ENCODE results near the gene LRRFIP1. TPM values are rescaled to one million over a fixed set of nuclear protein-coding genes. Genes with fewer than 3 reads are reported as not detected.
"Not testable (repeated sequence)": the region's sequence is repeated elsewhere in the genome, so short reads cannot be mapped to it uniquely, and the experiment has no call there.

The LRRFIP1 gene
- total RNA-seq, 2 experiments from 2014 or later = 187 to 196 TPM

GRCh38 chr2:237758185-237758584 lies 130.8 kb downstream of the LRRFIP1 start:
- Mint-ChIP-seq H3K27ac (no peak overlapping the region), H3K4me1 (no peaks in the 10 kb centered on the region), H3K9me3 (no peaks in the 10 kb centered on the region), H3K36me3 (ENCODE audit: low read depth) (peaks cover 57% of the 10 kb centered on the region), H3K4me3 (no peak overlapping the region), H3K27me3 (no peaks in the 10 kb centered on the region)
- POLR2A ChIA-PET = no interaction called here
- CTCF ChIA-PET = interaction anchor here (0.7 to 0.8 kb wide), 2 partner anchors 30 to 177 kb away, joined by 3 read pairs; no protein-coding TSS in a partner anchor
- no peak for DNase-seq

GRCh38 chr2:237759176-237759575 lies 131.8 kb downstream of the LRRFIP1 start:
- CTCF ChIA-PET = interaction anchor here (1.4 kb wide), 1 partner anchor 14 kb away, joined by 5 read pairs; no protein-coding TSS in a partner anchor

GRCh38 chr2:237760506-237761502 lies 133.4 kb downstream of the LRRFIP1 start:
- H3K4me1 Mint-ChIP-seq = no peaks in the 10 kb centered on the region
- H3K36me3 Mint-ChIP-seq (ENCODE audit: low read depth) = peaks cover 56% of the 10 kb centered on the region
- H3K27ac Mint-ChIP-seq = no peak overlapping the region
- no peak overlapping the region for H3K4me3 Mint-ChIP-seq
- H3K27me3 Mint-ChIP-seq = no peaks in the 10 kb centered on the region
- H3K9me3 Mint-ChIP-seq = no peaks in the 10 kb centered on the region
- ChIA-PET POLR2A (no interaction called here), CTCF (interaction anchor here (0.6 to 1.3 kb wide), 3 partner anchors 30 to 329 kb away, joined by 3 to 5 read pairs (median 3); no protein-coding TSS in a partner anchor)
- DNase-seq = no peak

More at GRCh38 chr2:237759176-237759575, 131.8 kb downstream of the LRRFIP1 start:
- Mint-ChIP-seq H3K36me3 (ENCODE audit: low read depth) (peaks cover 60% of the 10 kb centered on the region), H3K4me3 (no peak overlapping the region), H3K27me3 (no peaks in the 10 kb centered on the region), H3K9me3 (no peaks in the 10 kb centered on the region), H3K27ac (no peak overlapping the region), H3K4me1 (no peaks in the 10 kb centered on the region)
- no peak for DNase-seq
- POLR2A ChIA-PET = no interaction called here

- H3K27me3 Mint-ChIP-seq, DNase-seq, H3K27ac Mint-ChIP-seq, H3K9me3 Mint-ChIP-seq, H3K4me1 Mint-ChIP-seq, H3K4me3 Mint-ChIP-seq: not testable (repeated sequence)
- ChIA-PET CTCF (interaction anchor here (1.3 kb wide), 1 partner anchor 31 kb away, joined by 3 read pairs; no protein-coding TSS in a partner anchor), POLR2A (interaction anchor here (0.5 kb wide), 1 partner anchor 15 kb away, joined by 4 read pairs; no protein-coding TSS in a partner anchor)
- peaks cover 44% of the 10 kb centered on the region for H3K36me3 Mint-ChIP-seq (ENCODE audit: low read depth)
Observed at GRCh38 chr2:237762291-237763182, 135.2 kb downstream of the LRRFIP1 start.

- CTCF ChIA-PET = no interaction called here
- Mint-ChIP-seq H3K27ac (no peak overlapping the region), H3K27me3 (no peaks in the 10 kb centered on the region)
Observed at GRCh38 chr2:237763812-237764211, 136.4 kb downstream of the LRRFIP1 start.

GRCh38 chr2:237765122-237765521 lies 137.7 kb downstream of the LRRFIP1 start:
- H3K27me3 Mint-ChIP-seq, H3K4me3 Mint-ChIP-seq, H3K4me1 Mint-ChIP-seq, H3K9me3 Mint-ChIP-seq, DNase-seq, POLR2A ChIA-PET, H3K27ac Mint-ChIP-seq: not testable (repeated sequence)
- CTCF ChIA-PET = interaction anchor here (0.6 kb wide), 3 partner anchors 327 to 1247 kb away, joined by 3 to 4 read pairs (median 3); no protein-coding TSS in a partner anchor
- peaks cover 57% of the 10 kb centered on the region for H3K36me3 Mint-ChIP-seq (ENCODE audit: low read depth)

More at GRCh38 chr2:237763812-237764211, 136.4 kb downstream of the LRRFIP1 start:
- Mint-ChIP-seq H3K4me3 (no peak overlapping the region), H3K36me3 (ENCODE audit: low read depth) (peaks cover 51% of the 10 kb centered on the region), H3K4me1 (no peaks in the 10 kb centered on the region), H3K9me3 (no peaks in the 10 kb centered on the region)
- no peak for DNase-seq
- POLR2A ChIA-PET = no interaction called here

- Mint-ChIP-seq H3K27ac (no peak overlapping the region), H3K36me3 (ENCODE audit: low read depth) (peaks cover 50% of the 10 kb centered on the region), H3K4me3 (no peak overlapping the region), H3K27me3 (no peaks in the 10 kb centered on the region), H3K4me1 (no peaks in the 10 kb centered on the region), H3K9me3 (no peaks in the 10 kb centered on the region)
- POLR2A ChIA-PET = no interaction called here
- no peak for DNase-seq
- CTCF ChIA-PET = no interaction called here
Observed at GRCh38 chr2:237765875-237766274, 138.5 kb downstream of the LRRFIP1 start.

GRCh38 chr2:237766340-237766739 lies 139.0 kb downstream of the LRRFIP1 start:
- no peak for DNase-seq
- POLR2A ChIA-PET = no interaction called here
- Mint-ChIP-seq H3K9me3 (no peaks in the 10 kb centered on the region), H3K36me3 (ENCODE audit: low read depth) (peaks cover 48% of the 10 kb centered on the region), H3K4me1 (no peaks in the 10 kb centered on the region), H3K4me3 (no peak overlapping the region), H3K27ac (no peak overlapping the region), H3K27me3 (no peaks in the 10 kb centered on the region)
- CTCF ChIA-PET = interaction anchor here (0.5 kb wide), 1 partner anchor 359 kb away, joined by 4 read pairs; no protein-coding TSS in a partner anchor

GRCh38 chr2:237772513-237772912 lies 145.1 kb downstream of the LRRFIP1 start:
- H3K4me1 Mint-ChIP-seq = no peaks in the 10 kb centered on the region
- no peak for DNase-seq
- peaks cover 58% of the 10 kb centered on the region for H3K36me3 Mint-ChIP-seq (ENCODE audit: low read depth)
- H3K9me3 Mint-ChIP-seq = no peaks in the 10 kb centered on the region
- H3K27ac Mint-ChIP-seq = peak overlapping the region; percentile 37
- POLR2A ChIA-PET = no interaction called here
- CTCF ChIA-PET = no interaction called here
- no peak overlapping the region for H3K4me3 Mint-ChIP-seq
- H3K27me3 Mint-ChIP-seq = no peaks in the 10 kb centered on the region

- Mint-ChIP-seq H3K4me1 (no peaks in the 10 kb centered on the region), H3K9me3 (peaks cover 2% of the 10 kb centered on the region), H3K36me3 (ENCODE audit: low read depth) (peaks cover 61% of the 10 kb centered on the region), H3K27ac (no peak overlapping the region), H3K4me3 (no peak overlapping the region), H3K27me3 (no peaks in the 10 kb centered on the region)
- no peak for DNase-seq
- CTCF ChIA-PET = interaction anchor here (1.2 kb wide), 2 partner anchors 28 to 87 kb away, joined by 3 to 4 read pairs; no protein-coding TSS in a partner anchor
- POLR2A ChIA-PET = no interaction called here
Observed at GRCh38 chr2:237773826-237774225, 146.4 kb downstream of the LRRFIP1 start.

- H3K27me3 Mint-ChIP-seq = no peaks in the 10 kb centered on the region
- H3K4me1 Mint-ChIP-seq = no peaks in the 10 kb centered on the region
- H3K36me3 Mint-ChIP-seq (ENCODE audit: low read depth) = peaks cover 62% of the 10 kb centered on the region
- no peak overlapping the region for H3K27ac Mint-ChIP-seq
- CTCF ChIA-PET = interaction anchor here (1.1 to 1.5 kb wide), 5 partner anchors 29 to 262 kb away, joined by 3 to 4 read pairs (median 3); no protein-coding TSS in a partner anchor
- POLR2A ChIA-PET = no interaction called here
- DNase-seq = peak; percentile 59
- H3K4me3 Mint-ChIP-seq = no peak overlapping the region
- peaks cover 2% of the 10 kb centered on the region for H3K9me3 Mint-ChIP-seq
Observed at GRCh38 chr2:237774811-237775553, 147.6 kb downstream of the LRRFIP1 start.

- no peak overlapping the region for H3K27ac Mint-ChIP-seq
- POLR2A ChIA-PET = no interaction called here
- no peak overlapping the region for H3K4me3 Mint-ChIP-seq
- H3K4me1 Mint-ChIP-seq = no peaks in the 10 kb centered on the region
- H3K27me3 Mint-ChIP-seq = no peaks in the 10 kb centered on the region
- DNase-seq = no peak
- H3K9me3 Mint-ChIP-seq = peaks cover 6% of the 10 kb centered on the region
- CTCF ChIA-PET = interaction anchor here (0.6 to 1.1 kb wide), 5 partner anchors 10 to 496 kb away, joined by 3 to 8 read pairs (median 4); no protein-coding TSS in a partner anchor
- peaks cover 85% of the 10 kb centered on the region for H3K36me3 Mint-ChIP-seq (ENCODE audit: low read depth)
Observed at GRCh38 chr2:237779521-237779920, 152.1 kb downstream of the LRRFIP1 start.

All from activated CD4-positive, alpha-beta T cell treated with anti-CD3 and anti-CD28 coated beads, Interleukin-2, amount 10 ng/mL, durations not matched to agents 7 days and 5 days (primary cell).